Body of pancreas (tissue), 4 donors: ENCODE data around the gene SLC4A1.

Experiments
- CTCF ChIP-seq, 7 experiments: fragments of 450-650 bp in 4 of 7; fragments of 200-600 bp in 3 of 7; sonication (generic) in 3 of 7; IDR thresholded peaks; one replicate each; pipeline ENCODE4 v1.5.1; 2016 to 2019; ENCODE audit warnings: antibody characterized with exemption in 7 of 7
- POLR2A ChIP-seq, 3 donors: fragments of 450-650 bp; IDR thresholded peaks; one replicate each; pipeline ENCODE4 v1.6.1; 2016; ENCODE audit warnings: antibody characterized with exemption in 3 of 3, mild to moderate bottlenecking in 2 of 3

- TF ChIP-seq CTCF (IDR thresholded peaks at IDR 0.05): peak in 2 of 7 experiments; percentile 15 to 18
- no peak for TF ChIP-seq POLR2A (IDR thresholded peaks at IDR 0.05)
Observed at GRCh38 chr17:44266402-44267164, 1.4 kb downstream of the SLC4A1 start.
